Right lobe of liver (tissue), 6 donors: ENCODE data around the gene CAPN5. TPM values are rescaled to one million over a fixed set of nuclear protein-coding genes. Genes with fewer than 3 reads are reported as not detected.

Experiments
- ATAC-seq, 4 donors: fragments of 200-7000 bp; cut with Tn5 transposase; one replicate each; pipeline ENCODE4 v1.9.1; 2020; ENCODE audit warnings: mild to moderate bottlenecking in 4 of 4, moderate library complexity in 4 of 4
- DNase-seq, 3 donors: peaks; one replicate each; pipeline ENCODE4 v3.0.0-alpha.2; 2020
- H3K27ac ChIP-seq, 3 donors: fragments of 200-600 bp; one replicate each; pipeline ENCODE4 v1.8.0; 2022
- H3K27me3 ChIP-seq, 2 donors: fragments of 200-600 bp; one replicate each; pipeline ENCODE4 v1.8.0; 2022
- H3K36me3 ChIP-seq, 4 donors: fragments of 200-600 bp; sonication (generic) in 1 of 4; one replicate each; pipeline versions ENCODE4 v1.5.1 to v1.8.0; 2017 to 2022; ENCODE audit warnings: control low read depth in 1 of 4
- H3K4me1 ChIP-seq, 4 donors: fragments of 200-600 bp; sonication (generic) in 1 of 4; one replicate each; pipeline versions ENCODE4 v1.5.1 to v1.8.0; 2017 to 2022; ENCODE audit warnings: control low read depth in 1 of 4
- H3K4me3 ChIP-seq, 3 donors: fragments of 200-600 bp; one replicate each; pipeline ENCODE4 v1.8.0; 2022
- H3K9me3 ChIP-seq, 4 donors: fragments of 200-600 bp; sonication (generic) in 1 of 4; one replicate each; pipeline versions ENCODE4 v1.5.1 to v1.8.0; 2017 to 2022; ENCODE audit warnings: control low read depth in 1 of 4
- POLR2A ChIP-seq: fragments of 450-650 bp; IDR thresholded peaks from one replicate; pipeline ENCODE4 v1.6.1; 2017; ENCODE audit warnings: antibody characterized with exemption, mild to moderate bottlenecking
- WGBS: methylation state at CpG from one replicate; pipeline ENCODE4 v1.1.6; 2018; ENCODE audit warnings: low coverage, low lambda C conversion rate; ENCODE audit not compliant: insufficient coverage; ENCODE audit errors: missing lambda C conversion rate; 5-methylcytosine and 5-hydroxymethylcytosine counted together
- intact Hi-C, 2 donors: fragments of 100-400 bp; cut with DNase I; formaldehyde crosslinking; loops; one replicate each; pipeline versions ENCODE4 v1.11.2 to v1.14.1; 2022
- total RNA-seq, 6 experiments: library from RNA; depleted of rRNA in 2 of 6; stranded (reverse); fragments of >200 nt in 2 of 6; fragmentation: NEBNext Ultra II Directional in 3 of 6; extraction: Animal tissue kit (Norgen Biotek cat#: 25700) in 3 of 6; gene quantifications; one replicate each; pipeline versions ENCODE4 v1.1.0 to v1.2.4, GENCODE V29; 2016 to 2023
- TF ChIP-seq, protein P1 (sequence below), 4 donors: fragments of 200-600 bp in 3 of 4; fragments of 450-650 bp in 1 of 4; IDR thresholded peaks; one replicate each; pipeline versions ENCODE4 v1.5.1 to v1.8.0; 2016 to 2022; ENCODE audit warnings: antibody characterized with exemption in 4 of 4, mild to moderate bottlenecking in 2 of 4
- donor health status: DM: no; HTN: yes; CAD: no.
- donor health status: DM: no; HTN: no; CAD: no.
- donor health status: DM: no; HTN: no; CAD: no.
- donor health status: DM: no; HTN: yes; CAD: no.
- donor health status: DM: no; HTN: yes; CAD: no.

Gene CAPN5
- total RNA-seq, 6 experiments from 2014 or later, result 23.1 to 66.7 (median 43.3) TPM

- no peaks in the 10 kb centered on the region for H3K9me3 ChIP-seq
- H3K27ac ChIP-seq, result no peak overlapping the region
- ATAC-seq (no peak), DNase-seq (peak in 1 of 3 donors; percentile 48)
- intact Hi-C loops, result loop anchor here in 1 of 2 donors (10.0 kb wide), 1 partner anchor 70 kb away; no protein-coding TSS in a partner anchor
- H3K36me3 ChIP-seq, result peaks cover 0 to 50% (median 9%) of the 10 kb centered on the region in 4 donors
- no peaks in the 10 kb centered on the region for H3K27me3 ChIP-seq
- H3K4me3 ChIP-seq, result no peak overlapping the region
- H3K4me1 ChIP-seq, result no peaks in the 10 kb centered on the region
- WGBS, result 85% methylated on average over 4 of the region's 16 CpGs
- TF ChIP-seq, protein P1, sequence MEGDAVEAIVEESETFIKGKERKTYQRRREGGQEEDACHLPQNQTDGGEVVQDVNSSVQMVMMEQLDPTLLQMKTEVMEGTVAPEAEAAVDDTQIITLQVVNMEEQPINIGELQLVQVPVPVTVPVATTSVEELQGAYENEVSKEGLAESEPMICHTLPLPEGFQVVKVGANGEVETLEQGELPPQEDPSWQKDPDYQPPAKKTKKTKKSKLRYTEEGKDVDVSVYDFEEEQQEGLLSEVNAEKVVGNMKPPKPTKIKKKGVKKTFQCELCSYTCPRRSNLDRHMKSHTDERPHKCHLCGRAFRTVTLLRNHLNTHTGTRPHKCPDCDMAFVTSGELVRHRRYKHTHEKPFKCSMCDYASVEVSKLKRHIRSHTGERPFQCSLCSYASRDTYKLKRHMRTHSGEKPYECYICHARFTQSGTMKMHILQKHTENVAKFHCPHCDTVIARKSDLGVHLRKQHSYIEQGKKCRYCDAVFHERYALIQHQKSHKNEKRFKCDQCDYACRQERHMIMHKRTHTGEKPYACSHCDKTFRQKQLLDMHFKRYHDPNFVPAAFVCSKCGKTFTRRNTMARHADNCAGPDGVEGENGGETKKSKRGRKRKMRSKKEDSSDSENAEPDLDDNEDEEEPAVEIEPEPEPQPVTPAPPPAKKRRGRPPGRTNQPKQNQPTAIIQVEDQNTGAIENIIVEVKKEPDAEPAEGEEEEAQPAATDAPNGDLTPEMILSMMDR (IDR thresholded peaks at IDR 0.05), result no peak
Observed at GRCh38 chr11:77115181-77115611, 48.4 kb downstream of the CAPN5 start.

- no peak overlapping the region for H3K27ac ChIP-seq
- H3K4me3 ChIP-seq, result no peak overlapping the region
- no peaks in the 10 kb centered on the region for H3K27me3 ChIP-seq
- peaks cover 0 to 58% (median 10%) of the 10 kb centered on the region in 4 donors for H3K36me3 ChIP-seq
- no peak for ATAC-seq
- intact Hi-C loops, result loop anchor here in 1 of 2 donors (10.0 kb wide), 1 partner anchor 71 kb away; no protein-coding TSS in a partner anchor
- no peaks in the 10 kb centered on the region for H3K4me1 ChIP-seq
- DNase-seq, result peak in 1 of 3 donors; percentile 46
- H3K9me3 ChIP-seq, result no peaks in the 10 kb centered on the region
- WGBS, result no CpG with 5 or more reads among the region's 15 CpGs
- TF ChIP-seq, protein P1 (IDR thresholded peaks at IDR 0.05), result no peak
- TF ChIP-seq POLR2A, result no peak
Observed at GRCh38 chr11:77115956-77116355, 49.2 kb downstream of the CAPN5 start.

DNA sequence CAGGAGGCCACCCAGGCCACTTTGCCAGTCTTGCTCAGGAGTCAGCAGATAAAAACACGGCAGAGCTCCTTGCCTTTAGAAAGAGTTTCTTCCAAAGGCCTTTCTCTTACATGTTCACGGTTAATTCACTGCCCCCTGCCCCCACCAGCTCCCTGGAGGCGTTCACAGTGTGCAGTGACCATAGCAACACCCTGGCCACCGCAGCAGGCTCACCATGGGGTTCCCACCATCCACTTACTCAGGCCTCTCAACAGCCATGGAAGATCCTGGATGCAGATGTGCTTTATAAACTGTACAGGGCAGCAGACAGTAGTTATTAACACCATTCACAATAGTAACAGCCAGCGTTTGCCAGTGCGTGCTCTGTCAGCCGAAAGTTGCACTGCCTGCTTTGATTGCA is 50.7 kb downstream of the CAPN5 start:
- Histone ChIP-seq H3K4me1 (no peaks in the 10 kb centered on the region), H3K9me3 (no peaks in the 10 kb centered on the region), H3K36me3 (peaks cover 0 to 65% (median 13%) of the 10 kb centered on the region in 4 donors), H3K27ac (no peak overlapping the region), H3K4me3 (no peak overlapping the region), H3K27me3 (no peaks in the 10 kb centered on the region)
- DNase-seq (peak in 1 of 3 donors; percentile 31), ATAC-seq (no peak)
- intact Hi-C loops, result loop anchor here in 1 of 2 donors (10.0 kb wide), 1 partner anchor 73 kb away; no protein-coding TSS in a partner anchor
- TF ChIP-seq, protein P1 (IDR thresholded peaks at IDR 0.05), result no peak
- no peak for TF ChIP-seq POLR2A
- 79% methylated on average over 2 of the region's 7 CpGs for WGBS

DNA sequence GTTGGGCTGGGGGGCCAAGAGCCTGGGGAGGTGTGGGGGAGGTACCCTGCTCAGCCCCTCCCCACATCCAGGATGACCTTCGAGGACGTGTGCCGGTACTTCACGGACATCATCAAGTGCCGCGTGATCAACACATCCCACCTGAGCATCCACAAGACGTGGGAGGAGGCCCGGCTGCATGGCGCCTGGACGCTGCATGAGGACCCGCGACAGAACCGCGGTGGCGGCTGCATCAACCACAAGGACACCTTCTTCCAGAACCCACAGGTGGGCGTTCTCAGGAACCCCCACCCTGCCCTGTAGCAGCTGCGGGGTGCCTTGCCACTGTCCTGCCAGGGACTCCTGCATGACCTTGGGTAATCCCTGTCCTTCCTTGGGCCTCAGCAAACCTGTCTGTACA is 51.3 kb downstream of the CAPN5 start:
- Histone ChIP-seq H3K27ac (no peak overlapping the region), H3K4me1 (no peaks in the 10 kb centered on the region), H3K9me3 (no peaks in the 10 kb centered on the region), H3K4me3 (no peak overlapping the region), H3K36me3 (peaks cover 0 to 70% (median 16%) of the 10 kb centered on the region in 4 donors), H3K27me3 (no peaks in the 10 kb centered on the region)
- peak in 1 of 3 donors; percentile 51 for DNase-seq
- no CpG with 5 or more reads among the region's 17 CpGs for WGBS
- intact Hi-C loops, result loop anchor here in 1 of 2 donors (10.0 kb wide), 1 partner anchor 73 kb away; no protein-coding TSS in a partner anchor
- no peak for TF ChIP-seq POLR2A
- TF ChIP-seq, protein P1 (IDR thresholded peaks at IDR 0.05), result no peak
- ATAC-seq, result no peak
